C4-2B (cell line): ENCODE data around the gene B9D2.

ENCODE experiments used
- ZFX ChIP-seq: fragments of 450-650 bp; IDR thresholded peaks from 2 replicates; pipeline ENCODE4 v1.6.1; 2017
- TF ChIP-seq, protein P1 (sequence below): fragments of 450-650 bp; conservative IDR thresholded peaks from 2 replicates; pipeline ENCODE4 v1.5.1; 2017; ENCODE audit warnings: mild to moderate bottlenecking

DNA sequence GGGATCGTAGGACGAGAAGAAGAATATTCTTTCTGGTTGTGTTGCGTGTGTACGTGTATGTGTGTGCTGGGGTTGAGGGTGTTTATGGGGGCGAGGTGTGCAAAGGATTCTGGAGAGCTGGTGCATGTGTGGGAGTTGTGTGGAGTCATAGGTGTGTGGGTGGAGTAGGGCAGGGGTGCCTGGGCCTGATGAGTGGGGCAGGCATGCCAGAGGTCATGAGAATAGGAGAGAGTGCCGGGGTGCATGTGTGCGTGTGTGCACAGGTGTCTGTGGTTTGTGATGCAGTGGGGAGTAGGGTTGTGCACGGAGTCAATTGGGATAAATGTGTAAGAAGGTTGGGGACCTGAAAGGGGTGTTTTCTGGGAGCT lies 13.0 kb upstream of the B9D2 start:
- TF ChIP-seq, protein P1, sequence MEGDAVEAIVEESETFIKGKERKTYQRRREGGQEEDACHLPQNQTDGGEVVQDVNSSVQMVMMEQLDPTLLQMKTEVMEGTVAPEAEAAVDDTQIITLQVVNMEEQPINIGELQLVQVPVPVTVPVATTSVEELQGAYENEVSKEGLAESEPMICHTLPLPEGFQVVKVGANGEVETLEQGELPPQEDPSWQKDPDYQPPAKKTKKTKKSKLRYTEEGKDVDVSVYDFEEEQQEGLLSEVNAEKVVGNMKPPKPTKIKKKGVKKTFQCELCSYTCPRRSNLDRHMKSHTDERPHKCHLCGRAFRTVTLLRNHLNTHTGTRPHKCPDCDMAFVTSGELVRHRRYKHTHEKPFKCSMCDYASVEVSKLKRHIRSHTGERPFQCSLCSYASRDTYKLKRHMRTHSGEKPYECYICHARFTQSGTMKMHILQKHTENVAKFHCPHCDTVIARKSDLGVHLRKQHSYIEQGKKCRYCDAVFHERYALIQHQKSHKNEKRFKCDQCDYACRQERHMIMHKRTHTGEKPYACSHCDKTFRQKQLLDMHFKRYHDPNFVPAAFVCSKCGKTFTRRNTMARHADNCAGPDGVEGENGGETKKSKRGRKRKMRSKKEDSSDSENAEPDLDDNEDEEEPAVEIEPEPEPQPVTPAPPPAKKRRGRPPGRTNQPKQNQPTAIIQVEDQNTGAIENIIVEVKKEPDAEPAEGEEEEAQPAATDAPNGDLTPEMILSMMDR, result no peak
- TF ChIP-seq ZFX, result no peak
